BE2C (cell line): ENCODE data around the gene ZNF81. TPM values are rescaled to one million over a fixed set of nuclear protein-coding genes. Genes with fewer than 3 reads are reported as not detected.
"Not testable (repeated sequence)": the region's sequence is repeated elsewhere in the genome, so short reads cannot be mapped to it uniquely, and the experiment has no call there.

ENCODE experiments used
- DNase-seq: peaks from one replicate; pipeline ENCODE4 v3.0.0-alpha.2; 2020
- H3K27me3 ChIP-seq: fragments of 250-450 bp; sonication (Bioruptor Pico); 2 replicates; pipeline ENCODE4 v1.5.1; 2020; ENCODE audit warnings: mild to moderate bottlenecking
- H3K36me3 ChIP-seq: fragments of 250-450 bp; sonication (Bioruptor Pico); 2 replicates; pipeline ENCODE4 v1.5.1; 2020; ENCODE audit warnings: mild to moderate bottlenecking
- H3K4me1 ChIP-seq: fragments of 250-450 bp; sonication (Bioruptor Pico); 2 replicates; pipeline ENCODE4 v1.5.1; 2020
- H3K4me3 ChIP-seq: 2 replicates; pipeline ENCODE4 v1.5.1; 2011; ENCODE audit warnings: low read depth, low read length
- H3K9me3 ChIP-seq: fragments of 250-450 bp; sonication (Bioruptor Pico); 2 replicates; pipeline ENCODE4 v1.5.1; 2020
- CTCF ChIP-seq: IDR thresholded peaks from 2 replicates; pipeline ENCODE4 v1.5.1; 2012; ENCODE audit warnings: mild to moderate bottlenecking, low read depth, low read length
- polyA plus RNA-seq: library from polyadenylated mRNA; unstranded; fragments of >200 nt; gene quantifications from one replicate; pipeline ENCODE4 v1.2.1, GENCODE V29; 2012; ENCODE audit warnings: low read depth, missing spikeins; ENCODE audit not compliant: insufficient read length, insufficient read depth

ZNF81 gene
- polyA plus RNA-seq = 4.7 TPM

GRCh38 chrX:47836164-47837072 is at the start of gene ZNF81:
ZNF81 (plus strand) TSS chrX:47836902; CDS start chrX:47846268, 9,366 bp downstream.
- Histone ChIP-seq H3K27me3 (no peaks in the 10 kb centered on the region), H3K36me3 (no peaks in the 10 kb centered on the region), H3K4me1 (no peaks in the 10 kb centered on the region), H3K4me3 (peak within 1 kb of the TSS; percentile 78), H3K9me3 (no peaks in the 10 kb centered on the region)
- DNase-seq = peak; percentile 93
- TF ChIP-seq CTCF = no peak

GRCh38 chrX:47796433-47796906 is 40.2 kb upstream of the ZNF81 start:
- H3K27me3 ChIP-seq = no peaks in the 10 kb centered on the region
- TF ChIP-seq CTCF = no peak
- no peaks in the 10 kb centered on the region for H3K4me1 ChIP-seq
- DNase-seq = no peak
- H3K36me3 ChIP-seq = no peaks in the 10 kb centered on the region
- H3K9me3 ChIP-seq = no peaks in the 10 kb centered on the region
- H3K4me3 ChIP-seq = no peak overlapping the region

GRCh38 chrX:47797084-47797483 is 39.6 kb upstream of the ZNF81 start:
- Histone ChIP-seq H3K4me3 (no peak overlapping the region), H3K27me3 (no peaks in the 10 kb centered on the region), H3K9me3 (no peaks in the 10 kb centered on the region), H3K4me1 (no peaks in the 10 kb centered on the region), H3K36me3 (no peaks in the 10 kb centered on the region)
- no peak for DNase-seq
- no peak for TF ChIP-seq CTCF

GRCh38 chrX:47798861-47799260 is 37.8 kb upstream of the ZNF81 start:
- Histone ChIP-seq H3K27me3 (no peaks in the 10 kb centered on the region), H3K9me3 (no peaks in the 10 kb centered on the region), H3K4me1 (no peaks in the 10 kb centered on the region), H3K36me3 (no peaks in the 10 kb centered on the region), H3K4me3 (no peak overlapping the region)
- no peak for DNase-seq
- TF ChIP-seq CTCF = no peak

- H3K9me3 ChIP-seq = no peaks in the 10 kb centered on the region
- peak; percentile 23 for DNase-seq
- H3K4me3 ChIP-seq = peak overlapping the region; percentile 58
- no peaks in the 10 kb centered on the region for H3K4me1 ChIP-seq
- H3K36me3 ChIP-seq = no peaks in the 10 kb centered on the region
- no peak for TF ChIP-seq CTCF
- no peaks in the 10 kb centered on the region for H3K27me3 ChIP-seq
Measured at GRCh38 chrX:47802589-47802988, 34.1 kb upstream of the ZNF81 start.

- not testable (repeated sequence) for H3K4me1 ChIP-seq, H3K9me3 ChIP-seq, H3K36me3 ChIP-seq, H3K27me3 ChIP-seq
- peak; percentile 18 for DNase-seq
- peak overlapping the region; percentile 58 for H3K4me3 ChIP-seq
Measured at GRCh38 chrX:47803103-47803502, 33.6 kb upstream of the ZNF81 start.
